GM18511 (cell line): Measurements from ENCODE around the gene WNK2.

ENCODE experiments used
- ATAC-seq: cut with Tn5 transposase; IDR thresholded peaks from one replicate; pipeline ENCODE4 v1.9.1; 2021; ENCODE audit warnings: mild to moderate bottlenecking, moderate library complexity; ENCODE audit not compliant: unreplicated experiment

The WNK2 gene

DNA sequence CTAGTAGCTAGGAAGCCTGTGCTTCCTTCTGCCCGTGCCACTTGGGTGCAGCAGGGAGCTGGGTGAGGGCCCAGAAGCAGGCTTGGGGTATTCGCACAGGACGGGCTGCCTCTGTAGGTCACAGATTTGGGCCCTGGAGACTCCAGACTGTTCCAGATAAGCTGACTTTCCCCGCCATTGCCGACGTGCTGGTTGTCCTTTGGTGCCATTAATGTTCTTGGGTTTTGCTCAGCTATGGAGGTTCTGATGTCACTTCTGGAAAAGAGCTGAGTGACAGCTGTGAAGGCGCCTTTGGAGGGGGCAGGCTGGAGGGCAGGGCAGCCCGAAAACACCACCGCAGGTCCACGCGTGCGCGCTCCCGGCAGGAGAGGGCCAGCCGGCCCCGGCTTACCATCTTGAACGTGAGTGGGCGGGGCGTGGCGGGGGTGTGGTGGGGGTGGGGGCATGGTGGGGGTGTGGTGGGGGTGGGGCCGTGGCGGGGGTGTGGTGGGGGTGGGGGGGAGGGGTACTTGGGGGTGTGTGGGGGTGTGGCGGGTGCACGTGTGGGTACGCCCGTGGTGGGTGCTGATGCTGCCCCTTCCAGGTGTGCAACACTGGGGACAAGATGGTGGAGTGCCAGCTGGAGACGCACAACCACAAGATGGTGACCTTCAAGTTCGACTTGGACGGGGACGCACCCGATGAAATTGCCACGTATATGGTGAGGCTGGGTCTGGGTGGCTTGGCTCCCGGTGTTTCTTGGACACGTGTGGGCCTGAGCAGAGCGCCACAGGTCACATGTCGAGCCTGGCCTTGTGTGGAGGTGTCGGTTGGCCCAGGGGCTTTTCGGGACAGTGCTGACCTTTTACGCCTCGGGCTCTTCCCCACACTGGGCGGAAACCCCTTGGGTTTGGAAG lies 79.6 kb downstream of the WNK2 start:
- ATAC-seq: no peak

DNA sequence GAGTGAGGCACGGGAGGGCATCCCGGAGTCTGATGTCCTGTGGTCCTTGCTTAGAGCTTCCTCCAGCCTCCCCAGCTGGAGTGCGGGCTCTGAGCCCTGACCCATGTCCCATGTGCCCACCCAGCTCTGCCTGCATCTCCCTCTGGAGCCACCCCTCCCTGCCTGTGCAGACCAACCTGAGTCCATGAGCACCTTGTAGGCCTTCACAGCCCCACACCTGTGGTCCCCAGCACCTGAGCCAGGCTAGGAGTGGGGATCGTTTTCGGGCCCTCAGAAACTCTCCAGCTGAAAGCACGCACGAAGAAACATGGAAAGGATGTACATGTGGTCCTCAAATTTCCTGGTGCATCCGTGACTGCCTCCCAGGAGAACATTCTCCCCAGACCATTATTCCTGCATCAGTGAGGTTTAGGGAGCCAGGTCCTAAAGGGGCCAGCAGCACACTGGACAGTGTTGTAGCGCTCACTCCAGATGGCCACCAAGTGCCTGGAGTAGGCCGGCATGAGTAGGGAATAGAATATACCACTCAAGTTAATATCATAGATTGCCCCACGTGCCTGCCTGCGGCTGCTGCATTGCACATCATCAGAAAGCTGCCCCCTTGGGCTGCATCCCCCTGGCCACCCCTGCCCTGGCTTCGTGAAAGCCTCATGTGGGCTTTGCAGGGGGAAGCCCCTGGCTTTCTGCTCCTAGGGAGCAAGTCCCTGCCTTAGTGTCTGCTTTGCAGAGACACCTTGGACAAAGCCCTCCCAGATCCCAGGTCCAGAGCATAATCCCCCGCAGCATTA lies 80.6 kb downstream of the WNK2 start:
- ATAC-seq: no peak

DNA sequence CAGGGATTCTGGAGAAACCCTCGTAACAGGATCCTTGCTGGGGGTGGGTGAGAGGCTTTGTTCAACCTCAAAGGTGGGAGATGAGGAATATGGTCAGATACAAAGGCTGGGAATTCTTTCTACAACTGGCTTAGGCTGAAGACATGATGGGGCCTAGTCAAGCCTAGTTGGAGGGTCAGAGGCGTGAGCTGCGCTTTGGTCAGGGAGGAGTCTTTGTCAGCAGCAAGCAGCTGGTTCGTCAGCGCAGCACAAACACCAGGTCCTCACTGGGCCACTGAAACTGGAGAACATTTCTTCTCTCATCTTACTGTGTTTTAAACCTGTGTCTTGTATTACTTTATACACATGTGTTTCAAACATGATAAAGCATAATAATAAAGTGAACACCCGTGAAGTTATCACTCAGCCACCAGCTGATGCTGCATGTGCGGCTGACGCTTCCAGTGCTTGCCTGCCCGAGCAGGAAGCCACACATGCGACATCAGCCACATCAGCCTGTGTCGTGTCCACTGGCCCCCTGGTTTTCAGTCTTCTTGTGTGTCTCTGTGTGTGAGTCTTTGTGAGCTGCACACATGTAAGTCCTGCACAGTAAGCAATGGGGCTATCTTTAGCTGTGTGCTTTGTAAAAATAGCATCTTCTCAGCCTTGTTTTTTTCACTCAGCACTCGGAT lies 81.5 kb downstream of the WNK2 start:
- ATAC-seq: no peak

DNA sequence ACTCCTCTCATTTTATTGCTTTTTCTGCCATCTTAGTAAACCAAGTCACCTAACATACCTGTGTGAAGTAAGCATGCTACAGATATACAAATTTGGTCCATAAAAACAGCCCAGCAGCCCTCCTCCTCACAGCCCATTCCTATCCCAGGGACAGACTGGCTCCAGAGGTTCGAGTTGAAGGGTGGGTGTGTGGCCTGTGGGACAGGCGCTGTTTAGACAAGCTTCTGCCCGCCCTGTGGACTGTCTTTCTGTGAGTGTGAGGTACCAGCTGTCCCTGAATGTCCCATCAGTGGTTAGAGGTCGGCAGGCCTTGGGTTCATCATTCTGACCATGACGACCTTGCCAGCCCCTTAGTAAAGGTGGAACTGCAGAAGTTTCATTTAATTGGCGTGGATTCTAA lies 82.0 kb downstream of the WNK2 start:
- ATAC-seq: no peak

DNA sequence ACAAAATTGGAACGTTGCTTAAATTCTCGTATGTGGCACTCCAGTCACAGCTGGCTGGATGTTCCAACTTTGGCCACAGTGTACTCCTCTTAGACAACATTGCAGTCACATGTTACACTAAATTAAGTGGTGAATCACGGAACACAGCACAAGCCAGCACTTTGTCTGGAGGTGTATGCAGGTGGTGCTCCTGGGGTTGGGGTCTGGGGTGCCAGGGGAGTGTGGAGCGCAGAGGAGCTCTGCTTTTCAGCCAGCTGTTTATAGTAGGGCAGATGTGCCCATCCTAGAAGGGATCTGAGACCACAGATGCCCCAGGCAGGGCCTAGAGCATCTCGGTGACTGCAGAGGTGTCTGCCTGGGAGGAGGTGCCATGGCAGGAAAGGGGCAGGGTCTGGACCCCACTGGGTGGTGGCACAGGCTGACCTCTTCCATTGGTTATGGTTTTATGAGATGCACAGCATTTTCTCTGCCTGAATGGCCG lies 82.6 kb downstream of the WNK2 start:
- no peak for ATAC-seq

DNA sequence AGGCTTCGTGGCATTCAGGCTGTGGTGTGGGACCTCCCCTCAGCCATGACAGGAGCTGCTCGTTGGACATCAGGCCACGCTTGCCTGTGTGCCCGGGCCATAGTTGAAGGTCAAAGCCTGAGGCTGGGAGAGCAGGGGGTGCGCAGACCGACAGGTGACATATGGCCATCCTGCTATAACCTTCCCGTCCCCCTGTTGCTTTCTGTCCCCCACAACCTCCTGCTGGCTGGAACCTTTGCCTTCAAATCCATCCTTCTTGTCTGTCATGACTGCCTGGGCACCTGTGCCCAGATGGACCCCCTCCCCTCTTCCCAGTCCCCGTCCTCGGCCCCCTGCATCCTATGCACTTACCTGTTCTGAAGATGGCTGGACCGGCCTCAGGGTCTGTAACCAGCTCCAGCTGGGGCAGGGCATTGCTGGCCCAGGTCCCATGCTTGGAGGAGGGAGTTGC lies 83.2 kb downstream of the WNK2 start:
- no peak for ATAC-seq

DNA sequence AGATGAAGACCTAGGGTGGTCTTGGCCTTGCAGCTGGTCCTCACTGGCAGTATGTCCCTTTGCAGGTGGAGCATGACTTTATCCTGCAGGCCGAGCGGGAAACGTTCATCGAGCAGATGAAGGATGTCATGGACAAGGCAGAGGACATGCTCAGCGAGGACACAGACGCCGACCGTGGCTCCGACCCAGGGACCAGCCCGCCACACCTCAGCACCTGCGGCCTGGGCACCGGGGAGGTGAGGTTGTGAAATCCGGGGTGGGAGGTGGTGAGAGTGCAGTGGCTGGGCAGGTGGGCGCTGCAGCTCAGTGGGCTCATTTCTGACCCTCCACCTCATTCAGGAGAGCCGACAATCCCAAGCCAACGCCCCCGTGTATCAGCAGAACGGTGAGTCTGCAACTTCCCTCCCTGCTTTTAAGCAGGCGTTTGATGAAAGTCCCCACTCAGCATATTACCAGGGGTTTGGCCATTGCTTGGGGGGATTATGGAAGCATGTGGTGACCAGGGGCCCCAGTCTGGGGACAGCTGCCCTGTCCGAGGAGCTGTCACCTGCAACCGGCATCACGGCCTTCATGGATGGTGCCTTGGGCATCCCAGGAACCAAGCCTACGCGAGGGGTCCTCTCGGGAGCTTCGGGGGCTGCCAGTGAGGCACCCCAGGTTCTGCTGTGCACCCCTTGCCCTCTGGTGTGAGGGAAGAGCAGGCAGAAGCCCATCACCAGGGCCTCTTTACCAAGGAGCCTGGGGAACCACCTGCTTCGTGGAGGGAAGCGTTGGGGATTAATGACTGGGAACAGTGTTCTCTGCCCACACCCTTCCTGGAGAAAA lies 84.0 kb downstream of the WNK2 start:
- no peak for ATAC-seq

DNA sequence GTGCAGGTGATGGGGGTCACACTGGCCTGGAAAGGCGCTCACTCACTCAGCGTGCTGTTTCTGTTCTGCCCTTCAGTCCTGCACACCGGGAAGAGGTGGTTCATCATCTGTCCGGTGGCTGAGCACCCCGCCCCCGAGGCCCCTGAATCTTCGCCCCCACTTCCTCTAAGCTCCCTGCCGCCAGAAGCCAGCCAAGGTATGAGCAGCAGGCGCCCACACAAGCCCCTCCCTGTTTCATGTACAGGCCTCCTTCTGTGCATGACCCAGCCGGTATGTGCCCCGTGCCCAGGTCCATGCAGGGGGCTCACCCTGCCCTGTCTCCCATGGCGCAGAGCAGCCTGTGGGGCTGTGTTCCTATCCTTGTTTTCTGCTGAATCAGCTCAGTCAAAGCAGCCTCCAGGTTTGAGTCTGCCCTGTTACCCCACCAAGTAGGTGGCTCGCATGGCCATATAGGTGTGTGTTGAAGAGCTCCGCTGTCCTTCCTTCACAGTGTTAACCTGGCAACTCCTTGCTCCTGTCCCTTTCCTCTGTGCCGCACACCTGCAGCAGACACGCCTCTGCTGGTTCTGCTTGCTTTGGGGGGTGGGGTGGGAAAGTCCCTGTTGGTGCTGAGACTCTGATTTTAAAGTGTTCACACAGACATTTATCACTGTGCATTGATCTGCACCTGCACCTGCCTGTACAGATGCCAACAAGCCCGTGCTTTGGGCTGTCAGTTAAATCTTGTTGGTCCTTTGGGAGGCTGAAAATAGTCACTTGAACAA lies 84.8 kb downstream of the WNK2 start:
- ATAC-seq: no peak

DNA sequence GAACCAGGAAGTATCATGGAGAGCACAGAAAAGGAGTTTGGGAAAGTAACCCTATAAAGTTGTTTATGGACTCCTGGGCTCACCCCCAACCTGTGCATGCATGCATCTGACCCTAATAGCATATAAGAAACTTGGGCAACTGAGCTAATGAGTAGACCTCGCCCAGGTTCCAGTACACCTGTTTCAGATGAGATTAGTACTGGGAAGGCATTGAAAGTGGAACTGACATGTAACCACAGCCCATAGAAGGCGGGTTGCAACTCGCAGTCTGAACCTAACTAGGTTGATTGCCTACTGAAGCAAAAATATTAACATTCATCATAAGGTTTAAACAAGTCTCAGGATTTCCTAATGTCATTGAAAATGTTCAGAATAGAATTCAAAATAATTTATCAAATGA lies 87.0 kb downstream of the WNK2 start:
- ATAC-seq: no peak

DNA sequence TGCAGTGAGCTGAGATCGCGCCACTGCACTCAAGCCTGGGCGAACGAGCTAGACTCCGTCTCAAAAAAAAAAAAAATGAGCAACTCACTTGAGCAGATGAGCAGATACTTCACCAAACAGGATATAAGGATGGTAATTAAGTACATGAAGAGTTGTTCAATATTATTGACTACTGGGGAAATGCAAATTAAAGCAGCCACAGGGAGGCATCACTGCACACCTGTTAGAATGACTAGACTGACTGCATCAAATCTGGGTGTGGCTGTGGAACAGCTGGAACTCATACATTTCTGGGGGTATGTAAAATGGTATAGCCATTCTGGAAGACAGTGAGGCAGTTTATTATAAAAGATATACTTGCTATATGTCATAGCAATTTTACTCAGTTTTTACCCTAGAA lies 93.0 kb downstream of the WNK2 start:
- no peak for ATAC-seq

DNA sequence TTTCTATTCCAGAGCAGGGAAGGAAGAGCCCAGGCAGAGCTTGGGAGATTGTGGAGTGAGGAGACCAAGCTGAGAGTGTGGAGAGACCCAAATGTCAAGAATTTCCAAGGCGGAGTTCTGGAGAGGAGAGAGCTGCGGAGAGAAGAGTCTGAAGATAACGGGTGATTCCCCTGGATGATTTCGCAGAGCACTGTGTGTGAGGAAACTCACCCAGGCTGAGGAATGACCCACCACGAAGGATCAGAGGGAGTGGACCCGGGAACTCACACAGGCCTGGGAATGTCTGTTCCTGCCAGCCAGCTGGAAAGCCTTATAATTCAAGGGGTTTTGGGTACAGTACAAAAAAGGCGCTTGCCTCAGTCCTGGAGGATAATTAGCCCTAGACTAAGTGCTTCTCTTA lies 94.2 kb downstream of the WNK2 start:
- no peak for ATAC-seq

DNA sequence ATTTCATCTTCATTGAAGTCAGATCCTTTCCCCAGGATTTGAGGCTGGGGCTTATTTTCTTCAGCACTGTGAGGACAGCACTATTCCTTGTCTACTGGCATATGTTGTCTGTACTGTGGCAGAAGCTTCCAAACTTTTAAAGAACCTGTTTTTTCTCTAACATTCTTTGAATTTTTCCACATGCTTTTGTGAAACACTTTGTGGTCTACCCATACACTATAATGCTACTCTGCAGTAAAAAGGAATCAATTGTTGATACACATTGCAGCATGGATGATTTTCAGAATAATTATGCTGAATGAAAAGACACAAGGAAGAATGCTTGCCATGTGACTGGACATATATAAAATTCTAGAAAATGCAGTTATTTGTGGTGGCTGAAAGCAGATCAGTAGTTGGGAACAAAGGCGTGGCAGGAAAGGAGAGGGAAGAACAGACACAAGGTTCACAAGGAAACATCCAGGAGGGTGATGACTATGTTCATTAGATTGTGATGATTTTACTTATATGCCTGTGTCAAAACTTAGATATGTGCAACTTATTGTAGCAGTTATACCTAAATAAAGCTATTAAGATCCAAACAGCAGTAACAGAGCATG lies 96.8 kb downstream of the WNK2 start:
- ATAC-seq: no peak

DNA sequence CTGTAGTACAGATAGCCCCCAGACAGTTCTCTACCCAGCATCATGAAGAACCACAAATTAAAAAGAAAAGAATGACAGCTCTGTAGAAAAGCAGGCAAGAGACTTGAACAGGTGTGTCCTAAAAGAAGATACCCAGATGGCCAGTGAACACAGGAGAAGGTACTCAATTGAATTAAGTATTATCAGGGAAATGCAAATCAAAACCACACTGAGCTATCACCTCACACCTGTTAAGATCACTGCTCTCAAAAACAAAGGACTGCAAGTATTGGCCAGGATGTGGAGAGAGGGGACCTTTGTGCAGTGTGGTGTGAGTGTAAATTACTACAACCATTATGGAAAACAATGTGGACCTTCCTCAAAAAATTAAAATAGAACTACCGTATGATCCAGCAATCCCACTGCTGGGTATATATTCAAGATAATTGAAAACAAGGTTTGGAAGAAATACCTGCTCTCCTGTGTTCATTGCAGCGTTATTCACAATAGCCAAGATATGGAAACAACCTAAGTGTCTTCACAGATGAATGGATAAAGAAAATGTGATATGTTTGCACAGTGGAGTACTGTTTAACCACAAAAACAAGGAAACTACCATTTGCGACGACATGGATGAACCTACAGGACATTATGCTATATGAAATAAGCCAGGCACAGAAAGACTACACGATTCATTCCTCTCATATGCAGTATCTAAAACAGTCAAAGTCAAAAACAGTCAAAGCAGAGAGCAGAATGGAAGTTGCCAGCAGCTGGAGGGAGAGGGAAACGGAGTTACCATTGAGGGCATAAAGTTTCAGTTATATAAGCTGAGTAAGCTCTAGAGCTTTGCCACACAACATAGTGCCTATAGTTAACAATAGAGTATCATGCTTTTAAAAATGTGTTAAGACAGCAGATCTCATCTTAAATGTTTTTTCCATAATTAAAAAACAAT lies 102.6 kb downstream of the WNK2 start:
- no peak for ATAC-seq

DNA sequence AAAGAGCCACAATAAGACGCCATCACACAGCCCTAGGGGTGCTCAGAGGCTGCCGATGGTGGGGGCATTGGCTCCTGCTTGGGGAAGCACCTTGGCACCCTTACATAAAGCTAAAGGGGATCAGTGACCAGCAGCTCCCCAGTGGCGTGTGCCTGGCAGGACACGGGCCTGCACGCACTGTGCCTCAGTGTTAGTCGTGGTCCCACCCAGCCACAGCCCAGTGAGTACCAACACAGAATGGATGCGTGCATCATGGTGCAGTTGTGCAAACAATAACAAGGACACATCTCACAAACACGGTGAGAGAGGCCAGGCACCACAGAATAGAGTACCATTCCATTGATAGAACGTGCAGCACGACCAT lies 103.2 kb downstream of the WNK2 start:
- no peak for ATAC-seq

DNA sequence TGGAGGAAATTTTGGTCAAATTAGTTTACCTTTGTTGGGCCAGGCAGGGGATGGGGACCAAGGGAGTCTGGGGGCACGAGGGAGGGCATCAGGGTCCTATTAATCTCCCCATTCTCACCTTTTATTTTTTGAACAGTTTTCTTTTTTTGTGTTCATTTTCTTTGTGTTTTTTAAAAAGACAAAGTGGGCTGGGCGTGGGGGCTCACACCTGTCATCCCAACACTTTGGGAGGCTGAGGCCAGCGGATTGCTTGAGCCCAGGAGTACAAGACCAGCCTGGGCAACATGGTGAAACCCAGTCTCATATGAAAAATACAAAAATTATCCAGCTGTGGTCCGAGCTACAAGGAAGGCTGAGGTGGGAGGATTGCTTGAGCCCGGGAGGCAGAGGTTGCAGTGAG lies 103.7 kb downstream of the WNK2 start:
- ATAC-seq: no peak

DNA sequence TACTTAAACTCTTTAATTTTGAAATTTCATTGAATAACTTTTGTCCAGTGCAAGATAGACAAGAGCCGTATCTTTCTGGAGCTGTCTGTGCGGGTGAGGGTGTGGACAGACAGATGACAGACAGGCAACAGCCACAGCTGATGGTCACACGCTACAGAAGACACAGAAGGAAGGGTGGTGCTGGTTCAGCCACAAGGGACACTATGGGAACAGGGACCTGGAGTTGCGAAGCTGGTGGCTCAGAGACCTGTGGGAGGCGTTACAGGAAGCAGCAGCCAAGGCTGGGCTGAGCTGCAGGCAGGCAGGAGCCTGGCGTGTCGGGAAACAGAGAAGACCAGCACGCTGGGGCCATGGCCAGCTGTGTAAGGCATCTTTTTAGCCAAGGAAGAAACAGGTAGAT lies 104.4 kb downstream of the WNK2 start:
- no peak for ATAC-seq

DNA sequence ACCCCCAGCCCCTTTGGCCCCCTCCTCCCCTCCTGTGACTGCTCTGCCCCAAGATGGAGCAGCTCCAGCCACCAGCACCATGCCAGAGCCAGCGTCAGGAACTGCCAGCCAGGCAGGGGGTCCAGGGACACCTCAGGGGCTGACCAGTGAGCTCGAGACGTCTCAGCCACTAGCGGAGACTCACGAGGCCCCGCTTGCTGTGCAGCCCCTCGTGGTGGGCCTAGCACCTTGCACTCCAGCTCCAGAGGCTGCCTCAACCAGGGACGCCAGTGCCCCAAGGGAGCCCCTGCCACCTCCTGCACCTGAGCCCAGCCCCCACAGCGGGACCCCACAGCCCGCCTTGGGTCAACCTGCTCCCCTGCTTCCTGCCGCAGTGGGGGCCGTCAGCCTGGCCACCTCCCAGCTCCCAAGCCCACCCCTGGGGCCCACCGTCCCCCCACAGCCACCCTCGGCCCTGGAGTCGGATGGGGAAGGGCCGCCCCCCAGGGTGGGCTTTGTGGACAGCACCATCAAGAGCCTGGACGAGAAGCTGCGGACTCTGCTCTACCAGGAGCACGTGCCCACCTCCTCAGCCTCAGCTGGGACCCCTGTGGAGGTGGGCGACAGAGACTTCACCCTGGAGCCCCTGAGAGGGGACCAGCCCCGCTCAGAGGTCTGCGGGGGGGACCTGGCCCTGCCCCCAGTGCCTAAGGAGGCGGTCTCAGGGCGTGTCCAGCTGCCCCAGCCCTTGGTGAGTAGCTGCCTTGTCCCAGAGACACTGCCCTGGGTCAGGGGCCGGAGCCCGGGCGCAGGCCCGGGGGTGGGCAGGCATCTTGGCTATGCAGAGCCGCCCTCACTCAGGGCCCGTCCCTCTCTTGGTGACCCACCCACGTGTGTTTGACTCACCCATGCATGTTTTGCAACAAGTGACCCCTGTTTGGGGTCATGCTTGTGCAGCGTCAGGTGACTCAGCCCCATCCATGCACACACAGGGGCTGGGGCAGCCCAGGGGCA lies 105.2 kb downstream of the WNK2 start:
- no peak for ATAC-seq
